HepG2 (cell line): ENCODE results near the gene MTM1. TPM values are rescaled to one million over a fixed set of nuclear protein-coding genes. Genes with fewer than 3 reads are reported as not detected.

Experiments
- ATF7 ChIP-seq, 2 experiments: fragments of 450-650 bp in 1 of 2; sonication (generic) in 1 of 2; formaldehyde crosslinking in 1 of 2; IDR thresholded peaks; 2 replicates each; pipeline versions ENCODE4 v1.4.0 to v1.6.1; 2016 to 2020; ENCODE audit warnings: antibody characterized with exemption in 1 of 2, mild to moderate bottlenecking in 1 of 2, missing genetic modification reagents in 1 of 2
- ATM ChIP-seq: fragments of 450-650 bp; IDR thresholded peaks from 2 replicates; pipeline ENCODE4 v1.7.1; 2017; ENCODE audit warnings: mild to moderate bottlenecking, borderline replicate concordance
- ISX ChIP-seq: sonication (generic); formaldehyde crosslinking; conservative IDR thresholded peaks from 2 replicates; pipeline ENCODE4 v1.5.0; 2020; ENCODE audit warnings: missing genetic modification reagents
- ONECUT2 ChIP-seq: sonication (generic); formaldehyde crosslinking; IDR thresholded peaks from 2 replicates; pipeline ENCODE4 v1.4.0; 2020; ENCODE audit warnings: missing genetic modification reagents
- PTBP1 ChIP-seq: fragments of 200-400 bp; formaldehyde crosslinking; IDR thresholded peaks from 2 replicates; pipeline ENCODE4 v1.6.1; 2018; ENCODE audit warnings: low read length, low read depth; ENCODE audit not compliant: poor library complexity, severe bottlenecking
- RBM39 ChIP-seq: fragments of 200-400 bp; formaldehyde crosslinking; IDR thresholded peaks from one replicate; pipeline ENCODE4 v1.6.1; 2018; ENCODE audit warnings: antibody characterized with exemption, mild to moderate bottlenecking, low read depth, low read length; ENCODE audit not compliant: poor library complexity, severe bottlenecking
- RFX1 ChIP-seq: fragments of 450-650 bp; IDR thresholded peaks from 2 replicates; pipeline ENCODE4 v1.6.1; 2017
- U2AF1 ChIP-seq: fragments of 200-400 bp; formaldehyde crosslinking; optimal IDR thresholded peaks from 2 replicates; pipeline ENCODE3; 2017; ENCODE audit warnings: mild to moderate bottlenecking, low read depth, low read length
- ZMYM2 ChIP-seq: sonication (generic); formaldehyde crosslinking; IDR thresholded peaks from 2 replicates; pipeline ENCODE4 v1.8.0; 2022; ENCODE audit warnings: mild to moderate bottlenecking, missing genetic modification reagents
- ZNF18 ChIP-seq: sonication (generic); formaldehyde crosslinking; IDR thresholded peaks from 2 replicates; pipeline ENCODE4 v1.8.0; 2022; ENCODE audit warnings: mild to moderate bottlenecking, missing genetic modification reagents; ENCODE audit not compliant: insufficient replicate concordance
- ZNF350 ChIP-seq: sonication (generic); formaldehyde crosslinking; IDR thresholded peaks from 2 replicates; pipeline ENCODE4 v1.4.0; 2020; ENCODE audit warnings: mild to moderate bottlenecking, low read depth, missing genetic modification reagents, borderline replicate concordance
- ZNF576 ChIP-seq: sonication (generic); formaldehyde crosslinking; IDR thresholded peaks from 2 replicates; pipeline ENCODE4 v1.4.0; 2020; ENCODE audit warnings: mild to moderate bottlenecking, missing genetic modification reagents
- ZNF710 ChIP-seq: sonication (generic); formaldehyde crosslinking; IDR thresholded peaks from 2 replicates; pipeline ENCODE4 v1.5.0; 2020; ENCODE audit warnings: mild to moderate bottlenecking, missing genetic modification reagents, borderline replicate concordance
- ZNF891 ChIP-seq: sonication (generic); formaldehyde crosslinking; IDR thresholded peaks from 2 replicates; pipeline ENCODE4 v1.5.0; 2020; ENCODE audit warnings: mild to moderate bottlenecking, missing genetic modification reagents
- polyA plus RNA-seq, 8 experiments: library from polyadenylated mRNA; depleted of rRNA in 3 of 8; stranded (reverse) in 7 of 8; unstranded in 1 of 8; fragments of >200 nt; fragmentation: Illumina TruSeq in 4 of 8; extraction: Trizol in 4 of 8; gene quantifications; 2 replicates each; pipeline versions ENCODE4 v1.2.1 to v1.2.3, GENCODE V29; 2011 to 2016; ENCODE audit warnings: low read depth in 4 of 8, missing spikeins in 1 of 8, mixed read lengths in 1 of 8; ENCODE audit not compliant: insufficient read depth in 1 of 8
- total RNA-seq, 5 experiments: library from RNA; depleted of rRNA; stranded (reverse); fragments of >200 nt; fragmentation: Illumina TruSeq; extraction: Trizol; gene quantifications; 2 replicates each; pipeline ENCODE4 v1.2.3, GENCODE V29; 2016; ENCODE audit warnings: low read depth in 1 of 5
- TF ChIP-seq, protein P1 (sequence below): sonication (generic); formaldehyde crosslinking; IDR thresholded peaks from 2 replicates; pipeline ENCODE4 v1.4.0; 2020; ENCODE audit warnings: missing genetic modification reagents
- TF ChIP-seq, protein P2 (sequence below): sonication (generic); formaldehyde crosslinking; IDR thresholded peaks from 2 replicates; pipeline ENCODE4 v1.4.0; 2020; ENCODE audit warnings: missing genetic modification reagents
- TF ChIP-seq, protein P3 (sequence below): sonication (generic); formaldehyde crosslinking; IDR thresholded peaks from 2 replicates; pipeline ENCODE4 v1.4.0; 2020; ENCODE audit warnings: mild to moderate bottlenecking, missing genetic modification reagents, borderline replicate concordance

MTM1 gene
- total and polyA plus RNA-seq, 2 of the 13 experiments (the other 11 are each of a cell fraction or from before 2014, with no cell fraction given), result 12.0 to 15.2 TPM

GRCh38 chrX:150547375-150548115, 20.9 kb upstream of the MTM1 start (continued):
- TF ChIP-seq, protein P1, sequence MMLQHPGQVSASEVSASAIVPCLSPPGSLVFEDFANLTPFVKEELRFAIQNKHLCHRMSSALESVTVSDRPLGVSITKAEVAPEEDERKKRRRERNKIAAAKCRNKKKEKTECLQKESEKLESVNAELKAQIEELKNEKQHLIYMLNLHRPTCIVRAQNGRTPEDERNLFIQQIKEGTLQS, result no peak
- TF ChIP-seq RBM39 (no peak), ZNF891 (CRISPR knock-in tag) (no peak), ZNF18 (CRISPR knock-in tag) (no peak), ZNF576 (CRISPR knock-in tag) (no peak), ZNF710 (CRISPR knock-in tag) (no peak), ZMYM2 (CRISPR knock-in tag) (0 out of 2 replicates have a peak, but pooled peaks have one; percentile 42), PTBP1 (no peak), U2AF1 (no peak), ISX (CRISPR knock-in tag) (no peak), RFX1 (no peak), ZNF350 (CRISPR knock-in tag) (no peak; the same call in 1 of the 2 replicates), ATF7 (IDR thresholded peaks at IDR 0.05) (no peak), ATF7 (CRISPR knock-in tag; IDR thresholded peaks at IDR 0.05) (no peak), ONECUT2 (CRISPR knock-in tag) (no peak), ATM (no peak)
- TF ChIP-seq, protein P2, sequence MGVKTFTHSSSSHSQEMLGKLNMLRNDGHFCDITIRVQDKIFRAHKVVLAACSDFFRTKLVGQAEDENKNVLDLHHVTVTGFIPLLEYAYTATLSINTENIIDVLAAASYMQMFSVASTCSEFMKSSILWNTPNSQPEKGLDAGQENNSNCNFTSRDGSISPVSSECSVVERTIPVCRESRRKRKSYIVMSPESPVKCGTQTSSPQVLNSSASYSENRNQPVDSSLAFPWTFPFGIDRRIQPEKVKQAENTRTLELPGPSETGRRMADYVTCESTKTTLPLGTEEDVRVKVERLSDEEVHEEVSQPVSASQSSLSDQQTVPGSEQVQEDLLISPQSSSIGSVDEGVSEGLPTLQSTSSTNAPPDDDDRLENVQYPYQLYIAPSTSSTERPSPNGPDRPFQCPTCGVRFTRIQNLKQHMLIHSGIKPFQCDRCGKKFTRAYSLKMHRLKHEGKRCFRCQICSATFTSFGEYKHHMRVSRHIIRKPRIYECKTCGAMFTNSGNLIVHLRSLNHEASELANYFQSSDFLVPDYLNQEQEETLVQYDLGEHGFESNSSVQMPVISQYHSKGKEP, result no peak
- TF ChIP-seq, protein P3, sequence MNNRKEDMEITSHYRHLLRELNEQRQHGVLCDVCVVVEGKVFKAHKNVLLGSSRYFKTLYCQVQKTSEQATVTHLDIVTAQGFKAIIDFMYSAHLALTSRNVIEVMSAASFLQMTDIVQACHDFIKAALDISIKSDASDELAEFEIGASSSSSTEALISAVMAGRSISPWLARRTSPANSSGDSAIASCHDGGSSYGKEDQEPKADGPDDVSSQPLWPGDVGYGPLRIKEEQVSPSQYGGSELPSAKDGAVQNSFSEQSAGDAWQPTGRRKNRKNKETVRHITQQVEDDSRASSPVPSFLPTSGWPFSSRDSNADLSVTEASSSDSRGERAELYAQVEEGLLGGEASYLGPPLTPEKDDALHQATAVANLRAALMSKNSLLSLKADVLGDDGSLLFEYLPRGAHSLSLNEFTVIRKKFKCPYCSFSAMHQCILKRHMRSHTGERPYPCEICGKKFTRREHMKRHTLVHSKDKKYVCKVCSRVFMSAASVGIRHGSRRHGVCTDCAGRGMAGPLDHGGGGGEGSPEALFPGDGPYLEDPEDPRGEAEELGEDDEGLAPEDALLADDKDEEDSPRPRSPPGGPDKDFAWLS (CRISPR knock-in tag), result no peak
